Neural cell (in vitro differentiated cells): ENCODE data around the gene KRT6A.

ENCODE experiments used
- EP300 ChIP-seq: fragments of 450-650 bp; conservative IDR thresholded peaks from 2 replicates; pipeline ENCODE4 v1.6.1; 2014; ENCODE audit warnings: antibody characterized with exemption, mild to moderate bottlenecking, moderate library complexity; ENCODE audit not compliant: poor library complexity, severe bottlenecking
- EZH2 ChIP-seq: fragments of 200-600, 300-800 bp; shearing (Covaris generic), sonication (generic); IDR thresholded peaks from 2 replicates; pipeline ENCODE4 v1.6.1; 2014; ENCODE audit warnings: antibody characterized with exemption, low read length, borderline replicate concordance, mild to moderate bottlenecking; ENCODE audit not compliant: insufficient read depth, poor library complexity, severe bottlenecking
- MXI1 ChIP-seq: fragments of 450-650 bp; conservative IDR thresholded peaks from 2 replicates; pipeline ENCODE4 v1.6.1; 2014; ENCODE audit warnings: antibody characterized with exemption, mild to moderate bottlenecking; ENCODE audit not compliant: poor library complexity, severe bottlenecking
- POLR2AphosphoS5 ChIP-seq: IDR thresholded peaks from 2 replicates; pipeline ENCODE4 v1.6.1; 2012
- RAD21 ChIP-seq: fragments of 450-650 bp; conservative IDR thresholded peaks from 2 replicates; pipeline ENCODE4 v1.6.1; 2014; ENCODE audit warnings: antibody characterized with exemption, mild to moderate bottlenecking, moderate library complexity
- SMC3 ChIP-seq: fragments of 450-650 bp; conservative IDR thresholded peaks from 2 replicates; pipeline ENCODE4 v1.6.1; 2014; ENCODE audit warnings: antibody characterized with exemption, mild to moderate bottlenecking, moderate library complexity; ENCODE audit not compliant: poor library complexity
- TAF1 ChIP-seq: IDR thresholded peaks from 2 replicates; pipeline ENCODE4 v1.6.1; 2012; ENCODE audit warnings: low read depth
- TF ChIP-seq, protein P1 (sequence below): IDR thresholded peaks from 2 replicates; pipeline ENCODE4 v1.6.1; 2012; ENCODE audit warnings: borderline replicate concordance
- TF ChIP-seq, protein P2 (sequence below): fragments of 450-650 bp; IDR thresholded peaks from 2 replicates; pipeline ENCODE4 v1.5.1; 2014; ENCODE audit warnings: antibody characterized with exemption, mild to moderate bottlenecking, moderate library complexity; ENCODE audit not compliant: poor library complexity, severe bottlenecking

DNA sequence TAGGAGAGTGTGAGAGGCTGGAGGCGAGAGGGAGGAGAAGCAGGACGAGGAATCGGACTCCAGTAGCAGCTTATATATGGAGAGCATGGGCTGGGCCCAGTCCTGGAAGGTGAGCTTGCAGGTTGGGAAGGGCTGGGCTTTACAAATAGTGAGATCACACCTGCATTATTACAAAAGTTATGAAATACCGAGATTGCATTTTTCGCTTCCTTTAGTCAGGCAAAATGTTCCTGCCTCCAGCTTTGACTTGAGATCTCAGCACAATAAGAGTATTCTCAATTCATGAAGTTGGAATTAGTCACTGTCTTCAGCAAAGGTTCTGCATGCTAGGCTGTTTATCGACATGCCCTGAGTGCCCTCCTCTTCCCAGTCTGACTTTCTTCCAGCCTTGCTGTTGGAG, 41.0 kb downstream of the KRT6A start, which contains the start of gene KRT6B:
- TF ChIP-seq POLR2AphosphoS5 = no peak
- TF ChIP-seq, protein P1, sequence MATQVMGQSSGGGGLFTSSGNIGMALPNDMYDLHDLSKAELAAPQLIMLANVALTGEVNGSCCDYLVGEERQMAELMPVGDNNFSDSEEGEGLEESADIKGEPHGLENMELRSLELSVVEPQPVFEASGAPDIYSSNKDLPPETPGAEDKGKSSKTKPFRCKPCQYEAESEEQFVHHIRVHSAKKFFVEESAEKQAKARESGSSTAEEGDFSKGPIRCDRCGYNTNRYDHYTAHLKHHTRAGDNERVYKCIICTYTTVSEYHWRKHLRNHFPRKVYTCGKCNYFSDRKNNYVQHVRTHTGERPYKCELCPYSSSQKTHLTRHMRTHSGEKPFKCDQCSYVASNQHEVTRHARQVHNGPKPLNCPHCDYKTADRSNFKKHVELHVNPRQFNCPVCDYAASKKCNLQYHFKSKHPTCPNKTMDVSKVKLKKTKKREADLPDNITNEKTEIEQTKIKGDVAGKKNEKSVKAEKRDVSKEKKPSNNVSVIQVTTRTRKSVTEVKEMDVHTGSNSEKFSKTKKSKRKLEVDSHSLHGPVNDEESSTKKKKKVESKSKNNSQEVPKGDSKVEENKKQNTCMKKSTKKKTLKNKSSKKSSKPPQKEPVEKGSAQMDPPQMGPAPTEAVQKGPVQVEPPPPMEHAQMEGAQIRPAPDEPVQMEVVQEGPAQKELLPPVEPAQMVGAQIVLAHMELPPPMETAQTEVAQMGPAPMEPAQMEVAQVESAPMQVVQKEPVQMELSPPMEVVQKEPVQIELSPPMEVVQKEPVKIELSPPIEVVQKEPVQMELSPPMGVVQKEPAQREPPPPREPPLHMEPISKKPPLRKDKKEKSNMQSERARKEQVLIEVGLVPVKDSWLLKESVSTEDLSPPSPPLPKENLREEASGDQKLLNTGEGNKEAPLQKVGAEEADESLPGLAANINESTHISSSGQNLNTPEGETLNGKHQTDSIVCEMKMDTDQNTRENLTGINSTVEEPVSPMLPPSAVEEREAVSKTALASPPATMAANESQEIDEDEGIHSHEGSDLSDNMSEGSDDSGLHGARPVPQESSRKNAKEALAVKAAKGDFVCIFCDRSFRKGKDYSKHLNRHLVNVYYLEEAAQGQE = no peak
- TF ChIP-seq, protein P2, sequence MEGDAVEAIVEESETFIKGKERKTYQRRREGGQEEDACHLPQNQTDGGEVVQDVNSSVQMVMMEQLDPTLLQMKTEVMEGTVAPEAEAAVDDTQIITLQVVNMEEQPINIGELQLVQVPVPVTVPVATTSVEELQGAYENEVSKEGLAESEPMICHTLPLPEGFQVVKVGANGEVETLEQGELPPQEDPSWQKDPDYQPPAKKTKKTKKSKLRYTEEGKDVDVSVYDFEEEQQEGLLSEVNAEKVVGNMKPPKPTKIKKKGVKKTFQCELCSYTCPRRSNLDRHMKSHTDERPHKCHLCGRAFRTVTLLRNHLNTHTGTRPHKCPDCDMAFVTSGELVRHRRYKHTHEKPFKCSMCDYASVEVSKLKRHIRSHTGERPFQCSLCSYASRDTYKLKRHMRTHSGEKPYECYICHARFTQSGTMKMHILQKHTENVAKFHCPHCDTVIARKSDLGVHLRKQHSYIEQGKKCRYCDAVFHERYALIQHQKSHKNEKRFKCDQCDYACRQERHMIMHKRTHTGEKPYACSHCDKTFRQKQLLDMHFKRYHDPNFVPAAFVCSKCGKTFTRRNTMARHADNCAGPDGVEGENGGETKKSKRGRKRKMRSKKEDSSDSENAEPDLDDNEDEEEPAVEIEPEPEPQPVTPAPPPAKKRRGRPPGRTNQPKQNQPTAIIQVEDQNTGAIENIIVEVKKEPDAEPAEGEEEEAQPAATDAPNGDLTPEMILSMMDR = no peak
- TF ChIP-seq EP300 = no peak
- TF ChIP-seq RAD21 = no peak
- no peak for TF ChIP-seq SMC3
- TF ChIP-seq EZH2 = no peak
- TF ChIP-seq MXI1 = no peak
- no peak for TF ChIP-seq TAF1
